ENCODE results near the gene FAM177B. TPM values are rescaled to one million over a fixed set of nuclear protein-coding genes. Genes with fewer than 3 reads are reported as not detected.

FAM177B gene
- total RNA-seq, 2 donors from 2014 or later: 0.98 TPM; not detected in 1

Other genes with a start within 250 kb of the FAM177B start
- 1 to 10 TPM in 1 of 2 donors, under 1 TPM in 1; 0.74 to 1.8 TPM for gene HHIPL2, start 189.1 kb upstream of the FAM177B start, total RNA-seq
- gene TAF1A, start 147.3 kb upstream of the FAM177B start, total RNA-seq: 10 to 100 TPM; 13.3 to 27.6 TPM
- 10 to 100 TPM; 41.0 to 43.6 TPM for gene MIA3, start 119.1 kb upstream of the FAM177B start, total RNA-seq
- gene AIDA, start 24.7 kb upstream of the FAM177B start, total RNA-seq: 10 to 100 TPM; 30.5 to 42.5 TPM
- 10 to 100 TPM; 36.3 to 38.9 TPM for gene BROX, start 24.6 kb upstream of the FAM177B start, total RNA-seq
- 1 to 10 TPM; 2.2 to 2.9 TPM for gene DISP1, start 77.8 kb downstream of the FAM177B start, total RNA-seq